Activated CD4-positive, alpha-beta T cell treated with anti-CD3 and anti-CD28 coated beads, Interleukin-2, Interleukin-6, amounts not matched to agents 100 ng/mL and 50 ng/mL, durations not matched to agents 16 hours and 8 hours (primary cell): ENCODE measurements around the gene CENPL.
A peak's percentile ranks its signal among the peaks of the same experiment; 100 is the strongest.
"Not testable (repeated sequence)": the region's sequence is repeated elsewhere in the genome, so short reads cannot be mapped to it uniquely, and the experiment has no call there.

Experiments used
- DNase-seq: peaks from one replicate; pipeline ENCODE4 v3.0.0-alpha.2; 2020

CENPL gene

DNA sequence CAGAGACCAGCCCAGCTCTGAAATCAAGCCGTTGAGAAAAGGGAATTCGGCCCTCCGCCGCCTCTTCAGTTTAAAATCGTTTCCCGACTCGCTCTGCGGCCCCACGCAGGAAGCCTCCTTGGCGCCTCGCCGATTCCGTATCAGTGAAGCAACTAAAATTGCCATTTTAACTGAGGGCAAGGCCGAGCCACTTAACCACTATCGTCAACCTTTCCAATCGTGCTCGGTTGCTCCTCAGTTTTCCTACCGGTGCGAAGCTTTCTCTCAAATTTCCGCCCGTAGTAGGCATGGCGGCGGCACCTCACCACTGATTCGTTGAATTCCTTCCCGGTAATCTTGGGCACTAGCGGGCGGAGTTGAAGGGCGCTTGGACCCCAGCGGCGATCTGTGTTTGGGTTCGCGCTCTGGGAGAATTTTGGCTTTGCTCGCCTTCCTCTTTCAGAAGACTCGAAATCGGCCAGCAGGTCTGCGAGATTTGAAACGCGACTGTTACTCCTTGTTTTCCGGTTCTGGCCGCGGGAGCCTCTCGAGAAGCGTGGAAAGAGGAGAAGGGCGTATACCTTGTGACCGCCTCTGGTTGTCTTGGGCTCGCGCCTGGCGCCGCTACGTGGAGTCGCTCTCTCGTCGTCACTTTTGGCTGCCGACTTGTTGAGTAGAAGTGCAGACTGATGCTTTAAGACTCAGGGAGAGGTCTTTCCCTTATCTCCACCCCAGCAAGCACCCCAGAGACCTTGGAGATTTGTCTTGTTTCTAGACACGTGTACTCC lies at the start of gene CENPL, which contains the start of gene DARS2:
CENPL (minus strand) TSS at position 569 of the 767 bp plus-strand sequence. CDS start 13,584 bp downstream, outside the sequence.
DARS2 (plus strand) TSS at position 359 of the 767 bp plus-strand sequence. CDS start 557 bp downstream, outside the sequence.
- DNase-seq = peak; percentile 95

DNA sequence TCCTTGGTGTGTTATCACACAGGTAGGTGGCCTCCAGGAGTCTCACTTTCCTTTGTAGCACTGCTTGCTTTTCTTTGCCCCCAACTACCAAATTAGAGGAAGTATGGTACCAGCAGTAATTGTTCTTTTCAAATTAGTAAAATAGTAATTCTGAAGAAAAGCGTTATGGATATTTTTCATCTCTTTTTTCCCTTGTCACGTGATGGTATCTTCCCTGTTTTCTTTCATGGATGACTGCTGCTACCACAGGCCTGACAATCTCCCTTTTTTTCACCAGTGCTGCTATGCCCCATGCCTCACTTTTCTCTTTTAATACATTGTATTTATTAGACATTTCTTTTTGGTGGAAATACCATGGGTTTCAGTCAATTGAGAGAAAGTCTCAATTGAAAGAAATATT lies 46.8 kb upstream of the CENPL start:
- no peak for DNase-seq

- no peak for DNase-seq
Observed at GRCh38 chr1:173871091-173871490, 46.4 kb upstream of the CENPL start.

DNA sequence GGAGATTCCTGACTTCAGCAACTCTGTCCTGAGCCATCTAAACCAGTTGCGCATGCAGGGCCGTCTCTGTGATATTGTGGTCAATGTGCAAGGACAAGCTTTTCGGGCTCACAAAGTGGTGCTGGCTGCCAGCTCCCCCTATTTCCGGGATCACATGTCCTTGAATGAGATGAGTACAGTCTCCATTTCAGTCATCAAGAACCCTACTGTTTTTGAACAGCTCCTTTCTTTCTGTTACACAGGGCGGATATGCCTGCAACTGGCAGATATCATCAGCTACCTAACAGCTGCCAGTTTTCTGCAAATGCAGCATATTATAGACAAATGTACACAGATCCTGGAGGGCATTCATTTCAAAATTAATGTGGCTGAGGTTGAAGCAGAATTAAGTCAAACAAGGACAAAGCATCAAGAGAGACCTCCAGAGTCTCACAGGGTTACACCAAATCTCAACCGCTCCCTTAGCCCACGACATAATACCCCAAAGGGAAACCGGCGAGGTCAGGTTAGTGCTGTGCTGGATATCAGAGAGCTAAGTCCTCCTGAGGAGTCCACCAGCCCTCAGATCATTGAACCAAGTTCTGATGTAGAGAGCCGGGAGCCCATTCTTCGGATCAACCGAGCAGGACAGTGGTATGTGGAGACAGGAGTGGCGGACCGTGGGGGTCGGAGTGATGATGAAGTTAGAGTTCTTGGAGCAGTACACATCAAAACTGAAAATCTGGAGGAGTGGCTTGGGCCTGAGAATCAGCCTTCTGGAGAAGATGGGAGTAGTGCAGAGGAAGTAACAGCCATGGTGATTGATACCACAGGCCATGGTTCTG lies 45.8 kb upstream of the CENPL start:
- peak; percentile 88 for DNase-seq

DNA sequence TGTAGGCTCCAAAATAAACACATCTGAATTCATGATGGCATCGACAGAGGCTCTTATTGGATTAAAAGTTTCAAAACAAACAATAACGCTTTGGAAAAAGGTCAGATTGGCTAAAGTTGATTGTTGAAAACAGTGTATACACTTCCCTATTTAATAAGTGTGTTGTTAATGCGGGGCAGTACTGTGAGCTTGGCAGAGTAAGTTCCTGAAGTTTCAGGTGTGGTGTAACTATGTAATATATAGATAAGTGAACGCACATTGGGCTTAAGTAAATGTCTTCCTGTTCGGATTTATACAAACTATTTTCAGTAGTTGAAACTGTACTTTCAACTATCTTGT lies 44.3 kb upstream of the CENPL start:
- DNase-seq = peak; percentile 3

DNA sequence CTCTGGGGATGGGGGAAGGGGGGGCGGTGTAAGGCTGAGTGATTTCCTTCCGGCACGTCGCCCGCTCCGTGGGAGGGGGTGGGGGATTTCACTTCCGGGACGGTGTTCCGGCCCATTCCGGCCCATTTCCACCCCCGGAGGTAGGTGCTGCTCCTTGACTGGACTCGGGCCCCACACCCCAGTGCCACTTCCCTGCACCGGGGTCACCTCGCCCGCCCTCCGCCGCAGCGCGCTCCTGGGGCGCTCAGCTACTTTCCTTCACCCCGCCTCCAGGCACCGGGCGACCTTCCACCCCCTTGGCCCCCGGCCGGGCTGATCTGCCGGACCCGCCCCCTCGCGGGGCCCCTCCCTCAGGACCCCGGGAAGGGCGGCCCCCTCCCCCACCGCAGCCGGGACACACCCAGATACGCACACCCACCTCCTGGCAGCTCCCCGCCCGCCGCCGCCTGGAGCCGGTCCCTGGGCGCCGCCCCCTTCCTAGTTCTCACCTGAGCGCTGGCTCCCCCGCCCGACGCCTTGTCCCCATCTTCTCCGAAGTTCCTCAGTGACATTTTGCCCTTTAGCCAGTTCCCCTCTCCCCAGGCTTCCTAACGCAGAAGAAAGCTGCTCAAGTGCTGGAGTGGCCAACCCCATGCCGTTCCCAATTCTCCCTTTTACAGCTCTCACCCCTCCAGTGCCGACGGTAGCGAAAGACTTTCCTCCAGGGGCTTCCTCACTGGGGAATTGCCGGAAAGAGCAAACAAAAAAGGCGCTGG lies 43.8 kb upstream of the CENPL start, which contains the start of gene ZBTB37:
ZBTB37 (plus strand) TSS at position 115 of the 755 bp plus-strand sequence. CDS start 1,846 bp downstream, outside the sequence.
- DNase-seq = peak; percentile 98

DNA sequence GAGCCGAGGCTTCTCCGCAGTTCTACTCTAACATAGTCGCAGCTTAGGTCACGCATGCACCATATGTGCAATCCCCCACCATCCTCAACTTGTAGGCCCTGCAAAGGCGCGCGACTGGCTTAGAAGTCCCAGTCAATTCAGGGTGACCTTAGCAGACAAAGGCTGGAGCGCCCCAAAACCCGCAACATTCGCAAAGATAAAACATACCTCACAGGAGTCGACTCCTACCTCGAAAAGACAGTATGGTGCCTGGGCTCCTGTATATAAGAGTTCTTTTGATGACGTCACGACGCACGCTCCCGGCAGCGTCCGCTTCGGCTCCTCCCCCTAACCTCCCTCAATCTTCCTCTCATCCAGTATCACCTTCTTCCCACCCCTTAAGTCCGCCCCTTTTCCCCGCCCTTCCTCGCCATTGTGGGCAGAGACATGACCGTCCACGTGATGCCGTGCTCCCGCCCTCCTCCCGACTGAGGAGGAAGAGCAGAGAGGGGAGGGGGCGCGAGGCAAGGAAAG lies 43.1 kb upstream of the CENPL start, which contains the start of gene GAS5:
GAS5 (minus strand) TSS at position 237 of the 513 bp plus-strand sequence.
- DNase-seq = peak; percentile 100

DNA sequence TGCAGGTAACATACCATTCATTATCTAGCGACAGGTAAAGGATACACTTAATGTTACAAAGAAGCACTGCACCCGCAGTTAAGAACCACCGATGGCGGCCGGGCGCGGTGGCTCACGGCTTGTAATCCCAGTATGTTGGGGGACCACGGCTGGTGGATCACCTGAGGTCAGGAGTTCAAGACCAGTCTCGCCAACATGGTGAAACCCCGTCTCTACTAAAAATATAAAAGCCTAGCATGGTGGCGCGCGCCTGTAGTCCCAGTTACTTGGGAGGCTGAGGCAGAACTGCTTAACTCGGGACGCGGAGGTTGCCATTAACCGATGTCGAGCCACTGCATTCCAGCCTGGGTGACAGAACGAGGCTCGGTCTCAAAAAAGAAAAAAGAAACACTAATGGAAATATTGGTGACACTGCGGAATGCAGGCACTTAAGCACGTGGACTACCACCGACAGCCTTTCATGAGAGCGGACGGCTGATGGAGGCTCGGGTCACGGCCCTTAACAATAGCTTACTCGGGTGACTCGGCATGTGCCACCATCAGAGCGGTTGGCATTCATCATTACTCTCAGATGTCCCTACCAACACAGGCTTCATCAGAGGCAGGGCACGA lies 42.6 kb upstream of the CENPL start:
- DNase-seq = peak; percentile 55

DNA sequence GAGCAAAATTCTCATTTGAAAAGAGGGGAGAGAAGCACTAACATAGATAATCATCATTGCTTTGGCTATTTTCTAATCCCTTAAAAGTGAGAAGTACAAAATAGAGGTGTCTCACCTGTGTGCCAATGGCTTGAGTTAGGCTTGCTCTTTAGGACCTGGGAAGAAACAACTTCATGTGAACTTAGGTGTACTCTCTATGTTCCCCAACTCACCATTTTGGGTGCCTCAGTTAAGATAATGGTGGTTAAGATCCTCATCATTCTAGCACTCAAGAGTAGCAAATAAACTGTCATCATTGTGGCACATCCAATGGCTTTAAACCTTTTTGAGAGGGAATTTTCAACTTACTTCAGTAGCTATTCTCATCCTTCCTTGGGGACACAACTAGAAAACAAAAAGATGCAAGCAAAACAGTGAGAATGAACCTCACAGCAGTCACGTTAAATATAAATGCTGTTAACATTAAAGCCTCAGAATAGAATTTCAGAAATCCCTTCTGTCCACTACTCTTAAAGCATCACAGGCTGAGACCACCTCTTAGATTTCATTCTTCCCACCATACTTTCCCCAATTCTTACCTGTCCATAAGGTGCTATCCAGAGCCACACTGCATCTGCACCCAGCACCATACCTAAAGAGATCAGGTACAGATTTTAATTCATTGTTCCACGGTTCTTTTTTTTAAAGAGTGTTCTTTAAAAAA lies 41.9 kb upstream of the CENPL start:
- peak; percentile 42 for DNase-seq

DNA sequence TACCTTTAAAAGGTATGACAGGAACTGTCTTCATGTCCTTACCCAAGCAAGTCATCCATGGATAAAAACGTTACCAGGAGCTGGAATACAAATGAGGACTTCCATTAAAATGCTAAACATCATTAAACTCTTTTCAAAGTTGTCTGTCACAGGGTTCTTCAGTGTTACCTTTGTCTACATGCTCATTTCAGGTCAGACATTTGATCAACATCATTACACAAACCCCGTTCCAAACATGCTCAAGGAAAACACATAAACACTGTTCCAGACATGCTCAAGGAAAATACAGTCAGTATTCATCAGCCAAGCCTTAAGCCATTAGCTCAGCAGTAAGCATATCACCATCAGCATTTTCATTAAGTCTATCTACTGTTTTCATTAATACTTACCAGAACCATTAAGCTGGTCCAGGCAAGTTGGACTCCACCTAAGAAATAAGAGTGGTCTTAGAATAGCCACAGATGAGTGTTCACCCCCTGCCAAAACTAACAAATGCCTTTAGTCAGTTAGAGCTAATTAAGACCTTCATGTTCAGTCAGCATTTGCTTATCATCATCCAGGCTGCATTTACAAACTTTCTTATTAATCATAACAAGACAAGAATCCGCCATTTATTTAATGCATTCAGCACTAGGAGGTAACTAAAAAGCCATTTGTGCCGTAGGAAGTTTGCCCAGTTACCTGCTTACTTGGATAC lies 40.9 kb upstream of the CENPL start:
- peak; percentile 23 for DNase-seq

DNA sequence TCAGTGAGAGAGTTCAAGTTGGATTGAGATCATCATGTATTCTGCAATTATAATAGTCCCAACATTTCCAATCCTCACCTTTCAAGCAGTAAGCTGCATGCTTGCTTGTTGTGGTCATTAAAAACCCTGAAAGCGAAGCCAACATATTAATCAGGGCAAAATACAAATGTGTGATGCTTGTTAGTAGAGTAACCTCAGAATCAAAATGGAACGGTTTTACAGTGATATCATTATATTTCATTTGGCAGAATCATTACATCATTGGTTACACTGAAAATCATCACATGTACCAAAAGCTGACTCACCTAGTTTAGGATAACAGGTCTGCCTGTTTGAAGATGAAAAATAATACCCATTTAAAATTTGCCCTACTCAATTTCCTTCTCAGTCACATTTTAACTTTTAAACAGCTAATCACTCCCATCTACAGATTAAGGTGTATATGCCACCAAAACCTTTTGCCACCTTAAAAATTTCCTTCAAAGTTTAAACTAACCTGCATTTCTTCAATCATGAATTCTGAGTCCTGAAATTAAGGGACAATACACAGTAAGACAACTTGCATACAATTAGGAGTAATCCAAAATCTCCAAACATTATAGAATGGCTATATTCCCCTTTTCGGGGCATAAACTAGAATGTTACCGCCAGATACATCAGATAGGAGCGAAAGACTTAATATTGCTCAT lies 39.6 kb upstream of the CENPL start:
- DNase-seq = peak; percentile 23

- DNase-seq = peak; percentile 18
Observed at GRCh38 chr1:173863224-173864161, 38.8 kb upstream of the CENPL start.

DNA sequence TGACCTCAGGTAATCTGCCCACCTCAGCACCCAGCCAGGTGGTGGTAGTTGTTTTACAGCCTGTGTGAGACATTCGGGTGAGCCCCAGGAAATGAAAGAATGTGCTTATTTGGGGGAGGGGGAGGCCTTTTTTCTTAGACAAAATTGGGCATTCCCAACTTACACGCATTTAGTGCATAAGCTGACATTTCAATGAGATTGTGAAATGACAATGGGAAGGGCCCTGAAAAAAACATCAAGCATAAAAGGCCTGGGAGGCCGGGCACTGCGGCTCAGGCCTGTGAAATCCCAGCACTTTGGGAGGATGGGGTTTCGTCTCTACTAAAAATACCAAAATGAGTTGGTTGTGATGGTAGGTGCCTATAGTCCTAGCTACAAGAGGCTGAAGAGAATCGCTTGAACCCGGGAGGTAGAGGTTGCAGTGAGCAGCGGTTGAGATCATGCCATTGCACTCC lies 38.1 kb upstream of the CENPL start:
- DNase-seq = peak; percentile 67

GRCh38 chr1:173862146-173862768 lies 37.6 kb upstream of the CENPL start:
- DNase-seq = not testable (repeated sequence)

GRCh38 chr1:173861731-173862145 lies 37.1 kb upstream of the CENPL start:
- peak; percentile 66 for DNase-seq

DNA sequence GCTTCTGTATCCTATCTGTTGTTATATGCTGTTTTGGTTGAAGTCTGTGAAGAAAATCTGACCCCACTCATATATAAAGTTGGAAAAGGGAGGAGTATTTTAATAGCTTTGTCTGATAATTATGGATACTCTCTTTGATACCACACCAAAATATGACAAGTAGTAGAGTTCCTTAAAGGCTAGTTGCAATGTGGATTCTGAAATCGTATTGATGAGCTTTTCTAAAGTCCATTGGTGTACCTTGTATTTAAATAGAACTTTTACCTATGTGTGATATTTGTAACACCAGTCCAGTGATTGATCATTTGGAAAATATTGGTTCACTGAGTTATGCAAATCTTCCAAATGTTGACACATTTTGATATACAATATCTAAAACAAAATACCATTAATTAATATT lies 35.4 kb upstream of the CENPL start:
- no peak for DNase-seq

DNA sequence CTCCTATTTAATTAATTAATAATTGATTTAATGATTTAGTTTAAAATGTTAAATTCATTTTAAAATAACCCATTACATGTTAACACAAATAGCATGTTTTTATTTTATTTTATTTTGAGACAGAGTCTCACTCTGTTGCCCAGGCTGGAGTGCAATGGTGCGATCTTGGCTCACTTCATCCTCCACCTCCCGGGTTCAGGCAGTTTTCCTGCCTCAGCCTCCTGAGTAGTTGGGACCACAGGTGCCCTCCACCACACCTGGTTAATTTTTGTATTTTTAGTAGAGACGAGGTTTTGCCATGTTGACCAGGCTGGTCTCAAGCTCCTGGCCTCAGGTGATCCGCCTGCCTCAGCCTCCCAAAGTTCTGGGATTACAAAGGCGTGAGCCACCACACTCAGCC lies 34.9 kb upstream of the CENPL start:
- not testable (repeated sequence) for DNase-seq

- no peak for DNase-seq
Observed at GRCh38 chr1:173857363-173857917, 32.8 kb upstream of the CENPL start.
